GM21786 (cell line): ENCODE data around the gene MIEN1.
"Not testable (repeated sequence)": the region's sequence is repeated elsewhere in the genome, so short reads cannot be mapped to it uniquely, and the experiment has no call there.

Experiments
- ATAC-seq: cut with Tn5 transposase; IDR thresholded peaks from one replicate; pipeline ENCODE4 v1.9.1; 2021; ENCODE audit not compliant: unreplicated experiment

Gene MIEN1

DNA sequence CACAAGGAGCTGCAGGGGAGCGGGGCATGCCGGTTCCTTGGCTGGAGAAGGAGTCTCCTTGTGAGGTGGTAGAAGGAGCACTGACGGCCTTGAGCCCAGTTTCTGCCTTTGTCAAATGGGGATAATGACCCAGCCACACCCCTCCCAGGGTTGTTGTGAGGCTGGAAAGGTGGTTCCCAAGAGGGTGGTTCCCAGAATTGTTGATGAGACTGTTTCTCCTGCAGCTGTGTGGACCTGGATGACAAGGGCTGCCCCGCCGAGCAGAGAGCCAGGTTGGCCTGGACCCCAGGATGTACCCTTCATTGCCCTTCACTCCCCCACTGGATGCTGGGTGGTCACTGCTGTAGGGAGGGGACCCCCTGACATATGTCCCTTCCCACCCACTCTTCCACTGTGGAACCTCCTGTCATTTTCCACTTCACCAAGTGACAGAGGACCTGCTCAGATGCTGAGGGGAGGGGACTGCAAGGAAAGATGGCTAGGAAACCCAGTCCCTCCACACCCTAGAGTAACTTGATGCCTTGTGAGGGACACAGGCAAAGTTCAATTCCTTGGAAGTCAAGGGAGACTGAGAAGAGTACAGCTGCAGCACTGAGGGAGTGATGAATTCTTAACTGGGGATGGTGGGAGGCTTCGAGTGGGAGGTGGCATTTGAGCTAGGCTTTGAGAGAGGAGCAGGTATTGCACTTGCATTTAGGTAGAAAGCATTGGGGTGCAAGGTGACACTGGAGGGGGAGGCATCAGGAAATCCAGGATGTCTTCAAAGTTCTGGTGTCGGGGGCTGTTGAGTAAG is 10.6 kb downstream of the MIEN1 start:
- no peak for ATAC-seq

DNA sequence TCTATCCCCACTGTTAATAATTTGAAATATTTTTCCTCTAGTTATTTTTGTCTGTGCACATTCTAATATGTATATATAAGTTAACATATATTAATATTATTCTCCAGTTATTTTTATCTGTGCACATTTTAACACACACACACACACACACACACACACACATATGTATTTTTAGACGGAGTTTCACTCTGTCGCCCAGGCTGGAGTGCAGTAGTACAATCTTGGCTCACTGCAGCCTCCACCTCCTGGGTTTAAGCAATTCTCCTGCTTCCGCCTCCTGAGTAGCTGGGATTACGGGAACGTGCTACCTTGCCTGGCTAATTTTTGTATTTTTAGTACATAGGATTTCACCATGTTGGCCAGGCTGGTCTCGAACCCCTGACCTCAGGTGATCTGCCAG is 12.7 kb downstream of the MIEN1 start:
- ATAC-seq = no peak

DNA sequence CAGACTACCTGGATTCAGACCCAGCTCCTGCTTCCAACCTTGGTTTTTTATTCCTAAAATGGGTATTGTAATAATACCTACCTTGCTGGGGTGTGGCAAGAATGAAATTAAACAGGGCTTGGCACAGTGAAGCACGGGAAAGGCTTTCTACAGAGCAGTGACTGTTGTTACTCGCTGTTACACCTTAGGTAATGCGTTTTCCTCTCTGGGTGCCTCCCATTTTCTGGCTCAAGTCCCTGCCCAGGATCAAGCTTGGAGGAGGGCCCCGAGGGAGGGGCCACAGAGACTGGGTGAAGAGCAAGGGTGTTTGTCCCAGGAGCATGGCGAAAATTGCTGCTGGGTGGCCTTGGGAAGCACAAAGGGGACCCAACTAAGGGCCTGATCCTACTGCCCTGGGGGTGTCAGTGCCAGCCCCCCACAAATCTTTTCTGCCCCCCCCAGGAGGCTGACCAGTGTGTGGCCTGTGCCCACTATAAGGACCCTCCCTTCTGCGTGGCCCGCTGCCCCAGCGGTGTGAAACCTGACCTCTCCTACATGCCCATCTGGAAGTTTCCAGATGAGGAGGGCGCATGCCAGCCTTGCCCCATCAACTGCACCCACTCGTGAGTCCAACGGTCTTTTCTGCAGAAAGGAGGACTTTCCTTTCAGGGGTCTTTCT is 13.3 kb downstream of the MIEN1 start:
- no peak for ATAC-seq

DNA sequence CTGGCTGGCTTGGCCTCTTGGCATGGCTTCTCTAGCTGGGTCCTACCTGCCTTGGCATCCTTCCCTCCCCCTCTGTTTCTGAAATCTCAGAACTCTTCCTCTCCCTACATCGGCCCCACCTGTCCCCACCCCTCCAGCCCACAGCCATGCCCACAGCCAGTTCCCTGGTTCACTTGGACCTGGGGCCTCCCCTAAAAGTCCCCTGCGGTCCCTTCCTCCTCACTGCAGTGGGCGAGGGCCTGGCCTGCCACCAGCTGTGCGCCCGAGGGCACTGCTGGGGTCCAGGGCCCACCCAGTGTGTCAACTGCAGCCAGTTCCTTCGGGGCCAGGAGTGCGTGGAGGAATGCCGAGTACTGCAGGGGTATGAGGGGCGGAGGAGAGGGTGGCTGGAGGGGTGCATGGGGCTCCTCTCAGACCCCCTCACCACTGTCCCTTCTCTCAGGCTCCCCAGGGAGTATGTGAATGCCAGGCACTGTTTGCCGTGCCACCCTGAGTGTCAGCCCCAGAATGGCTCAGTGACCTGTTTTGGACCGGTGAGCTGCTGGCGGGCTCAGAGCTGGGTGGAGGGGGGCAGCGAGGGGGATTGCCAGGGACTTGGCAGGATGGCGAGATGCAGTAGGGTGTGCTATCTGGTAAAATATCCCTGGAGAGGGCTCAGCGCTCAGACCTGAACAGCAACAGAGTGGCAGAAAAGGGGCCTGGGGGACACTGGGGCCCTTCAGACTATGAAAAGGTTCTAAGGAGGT is 14.1 kb downstream of the MIEN1 start:
- ATAC-seq = no peak

DNA sequence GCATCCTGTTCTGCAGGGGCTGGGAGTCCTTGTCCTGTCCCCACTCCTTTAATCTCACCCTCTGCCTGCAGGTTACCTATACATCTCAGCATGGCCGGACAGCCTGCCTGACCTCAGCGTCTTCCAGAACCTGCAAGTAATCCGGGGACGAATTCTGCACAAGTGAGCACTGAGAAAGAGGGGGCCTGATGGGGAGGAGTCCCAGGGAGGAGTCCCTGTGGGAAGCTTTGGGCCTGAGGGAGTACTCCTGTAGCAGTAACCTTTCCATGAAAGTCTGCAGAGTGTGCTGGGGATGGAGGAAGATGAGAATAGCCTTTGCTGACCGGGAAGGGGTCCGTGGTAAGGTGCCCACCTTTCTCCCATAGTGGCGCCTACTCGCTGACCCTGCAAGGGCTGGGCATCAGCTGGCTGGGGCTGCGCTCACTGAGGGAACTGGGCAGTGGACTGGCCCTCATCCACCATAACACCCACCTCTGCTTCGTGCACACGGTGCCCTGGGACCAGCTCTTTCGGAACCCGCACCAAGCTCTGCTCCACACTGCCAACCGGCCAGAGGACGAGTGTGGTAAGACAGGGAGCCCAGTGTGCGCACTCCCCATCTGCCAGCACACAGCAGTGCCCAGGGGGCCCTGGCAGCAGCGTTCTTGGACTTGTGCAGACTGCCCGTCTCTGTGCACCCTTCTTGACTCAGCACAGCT is 14.8 kb downstream of the MIEN1 start:
- ATAC-seq = no peak

DNA sequence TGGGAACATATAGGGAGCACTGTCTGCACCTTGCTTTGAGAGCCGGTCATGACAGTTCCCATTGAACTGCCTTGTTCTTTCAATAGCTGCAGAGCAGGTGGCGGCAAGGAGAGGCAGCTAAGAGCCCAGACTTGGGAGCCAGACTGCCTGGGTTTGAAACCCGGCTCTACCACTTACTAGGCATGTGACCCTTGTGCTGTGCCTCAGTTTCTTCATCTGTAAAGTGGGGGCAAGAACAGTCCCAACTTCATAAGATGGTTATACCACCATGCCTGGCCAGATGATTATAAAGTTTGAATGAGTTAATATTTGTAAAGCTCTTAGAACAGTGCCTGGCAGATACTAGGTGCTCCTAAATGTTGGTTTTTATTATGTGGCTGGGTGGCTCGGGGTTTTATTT is 16.1 kb downstream of the MIEN1 start:
- no peak for ATAC-seq

DNA sequence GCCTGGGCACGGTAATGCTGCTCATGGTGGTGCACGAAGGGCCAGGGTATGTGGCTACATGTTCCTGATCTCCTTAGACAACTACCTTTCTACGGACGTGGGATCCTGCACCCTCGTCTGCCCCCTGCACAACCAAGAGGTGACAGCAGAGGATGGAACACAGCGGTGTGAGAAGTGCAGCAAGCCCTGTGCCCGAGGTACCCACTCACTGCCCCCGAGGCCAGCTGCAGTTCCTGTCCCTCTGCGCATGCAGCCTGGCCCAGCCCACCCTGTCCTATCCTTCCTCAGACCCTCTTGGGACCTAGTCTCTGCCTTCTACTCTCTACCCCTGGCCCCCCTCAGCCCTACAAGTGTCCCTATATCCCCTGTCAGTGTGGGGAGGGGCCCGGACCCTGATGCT is 18.5 kb downstream of the MIEN1 start:
- ATAC-seq = no peak

DNA sequence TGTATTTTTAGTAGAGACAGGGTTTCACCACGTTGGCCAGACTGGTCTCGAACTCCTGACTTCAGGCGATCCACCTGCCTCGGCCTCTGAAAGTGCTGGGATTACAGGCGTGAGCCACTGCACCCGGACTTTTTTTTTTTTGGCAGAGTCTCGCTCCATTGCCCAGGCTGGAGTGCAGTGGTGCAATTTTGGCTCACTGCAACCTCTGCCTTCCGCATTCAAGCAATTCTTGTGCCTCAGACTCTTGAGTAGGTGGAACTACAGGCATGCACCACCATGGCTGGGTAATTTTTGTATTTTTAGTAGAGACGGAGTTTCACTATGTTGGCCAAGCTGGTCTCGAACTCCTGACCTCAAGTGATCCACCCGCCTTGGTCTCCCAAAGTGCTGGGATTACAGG is 19.3 kb downstream of the MIEN1 start:
- ATAC-seq = not testable (repeated sequence)

DNA sequence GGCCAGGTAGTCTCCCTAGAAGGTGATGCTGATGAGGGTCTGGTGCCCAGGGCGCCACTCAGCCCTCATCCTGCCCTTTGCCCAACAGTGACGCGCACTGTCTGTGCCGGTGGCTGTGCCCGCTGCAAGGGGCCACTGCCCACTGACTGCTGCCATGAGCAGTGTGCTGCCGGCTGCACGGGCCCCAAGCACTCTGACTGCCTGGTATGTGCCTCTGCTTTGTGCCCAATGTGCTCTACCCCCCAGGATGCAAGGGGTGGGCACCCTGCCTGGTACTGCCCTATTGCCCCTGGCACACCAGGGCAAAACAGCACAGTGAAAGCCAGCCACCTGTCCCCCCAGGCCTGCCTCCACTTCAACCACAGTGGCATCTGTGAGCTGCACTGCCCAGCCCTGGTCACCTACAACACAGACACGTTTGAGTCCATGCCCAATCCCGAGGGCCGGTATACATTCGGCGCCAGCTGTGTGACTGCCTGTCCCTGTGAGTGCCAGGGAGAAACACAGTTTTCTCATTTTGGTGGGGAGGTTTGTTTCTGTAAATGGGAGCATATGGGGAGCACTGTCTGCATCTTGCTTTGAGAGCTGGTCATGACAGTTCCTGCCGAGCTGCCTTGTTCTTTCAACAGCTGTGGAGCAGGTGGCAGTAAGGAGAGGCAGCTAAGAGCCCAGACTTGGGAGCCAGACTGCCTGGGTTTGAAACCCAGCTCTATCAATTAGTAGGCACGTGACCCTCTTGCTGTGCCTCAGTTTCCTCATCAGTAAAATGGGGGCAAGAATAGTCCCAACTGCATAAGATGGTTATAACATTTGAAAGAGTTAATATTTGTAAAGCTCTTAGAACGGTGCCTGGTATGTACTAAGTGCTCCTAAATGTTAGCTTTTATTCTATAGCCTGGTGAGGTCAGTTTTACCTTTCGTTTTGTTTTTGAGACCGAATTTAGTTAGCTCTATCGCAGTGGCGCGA is 20.1 kb downstream of the MIEN1 start:
- no peak for ATAC-seq

DNA sequence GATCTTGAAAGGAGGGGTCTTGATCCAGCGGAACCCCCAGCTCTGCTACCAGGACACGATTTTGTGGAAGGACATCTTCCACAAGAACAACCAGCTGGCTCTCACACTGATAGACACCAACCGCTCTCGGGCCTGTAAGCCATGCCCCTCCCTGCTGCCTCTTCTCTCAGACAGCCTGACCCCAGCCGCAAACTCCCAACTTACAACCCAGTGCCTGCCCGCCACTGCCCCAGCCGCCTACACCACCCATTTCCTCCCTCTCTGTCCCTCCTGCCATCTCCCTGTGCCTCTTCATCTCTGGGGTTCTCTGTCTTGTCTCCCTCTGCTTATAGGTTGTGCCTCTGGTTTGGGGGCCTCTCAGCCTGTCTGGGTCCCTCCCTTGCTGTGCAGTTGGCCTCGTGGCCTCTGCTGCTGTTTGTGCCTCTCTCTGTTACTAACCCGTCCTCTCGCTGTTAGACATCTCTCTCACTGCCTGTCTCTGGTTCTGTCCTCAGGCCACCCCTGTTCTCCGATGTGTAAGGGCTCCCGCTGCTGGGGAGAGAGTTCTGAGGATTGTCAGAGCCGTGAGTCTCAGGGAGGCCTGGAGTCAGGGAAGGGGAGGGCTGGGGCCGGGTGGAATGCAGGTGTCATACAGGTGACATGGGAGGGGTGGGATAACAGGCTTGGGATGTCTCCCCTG is 20.9 kb downstream of the MIEN1 start:
- ATAC-seq = no peak

DNA sequence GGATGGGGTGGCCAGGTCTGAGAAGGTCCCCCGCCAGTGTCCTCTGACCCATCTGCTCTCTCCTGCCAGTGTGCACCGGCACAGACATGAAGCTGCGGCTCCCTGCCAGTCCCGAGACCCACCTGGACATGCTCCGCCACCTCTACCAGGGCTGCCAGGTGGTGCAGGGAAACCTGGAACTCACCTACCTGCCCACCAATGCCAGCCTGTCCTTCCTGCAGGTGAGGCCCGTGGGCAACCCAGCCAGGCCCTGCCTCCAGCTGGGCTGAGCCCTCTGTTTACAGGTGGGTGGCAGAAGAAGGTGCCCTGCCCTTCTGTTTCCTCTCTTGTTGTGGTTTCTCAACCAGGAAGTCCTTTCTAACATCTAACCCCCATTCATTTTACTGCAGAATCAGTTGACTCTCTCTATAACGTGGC is 23.4 kb downstream of the MIEN1 start:
- no peak for ATAC-seq

DNA sequence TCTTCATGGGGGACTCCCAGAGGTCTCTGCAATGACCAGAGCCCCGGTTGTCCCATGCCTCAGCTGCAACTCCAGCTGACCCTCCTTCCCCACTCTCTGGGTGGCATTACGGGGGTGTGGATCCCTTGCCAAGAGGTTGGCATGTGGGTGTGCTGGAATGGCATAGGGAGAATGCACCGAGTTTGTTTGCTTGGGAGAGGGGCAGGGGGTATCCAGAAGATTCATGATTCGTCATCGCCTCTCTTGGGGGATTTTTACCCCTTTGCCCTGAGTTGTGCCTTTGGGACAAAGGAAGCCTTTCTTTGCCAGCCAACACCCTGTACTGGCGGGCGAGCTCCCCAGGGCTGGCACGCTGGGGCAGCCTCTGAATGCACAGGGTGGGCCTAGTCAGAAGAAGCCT is 23.9 kb downstream of the MIEN1 start:
- ATAC-seq = no peak

DNA sequence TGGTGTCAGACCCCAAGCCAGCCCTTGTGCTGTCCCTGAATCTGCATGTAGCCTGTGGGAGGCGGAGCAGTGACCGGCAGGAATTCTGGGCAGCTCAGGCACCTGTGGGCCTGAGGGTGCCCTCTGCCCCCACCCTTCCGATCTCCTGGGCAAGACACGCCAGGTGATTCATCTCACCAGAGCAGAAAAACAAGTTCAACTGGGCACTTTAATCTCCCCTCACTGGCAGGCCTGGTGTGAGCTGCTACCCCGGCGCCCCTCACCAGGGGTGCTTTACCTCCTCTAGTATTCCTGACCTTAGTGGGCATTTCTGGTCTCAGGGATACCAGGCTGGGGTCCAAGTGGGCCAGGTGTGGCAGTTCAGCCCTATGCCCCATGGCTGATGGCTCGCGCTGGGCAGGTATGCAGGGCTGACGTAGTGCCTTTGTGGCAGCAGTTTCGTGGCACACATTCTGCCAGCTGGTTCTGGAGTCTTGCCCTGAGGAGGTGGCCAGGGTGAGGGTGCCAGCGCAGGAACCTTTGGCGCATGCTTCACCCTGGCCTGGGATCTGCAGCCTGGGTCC is 24.5 kb downstream of the MIEN1 start:
- ATAC-seq = no peak

DNA sequence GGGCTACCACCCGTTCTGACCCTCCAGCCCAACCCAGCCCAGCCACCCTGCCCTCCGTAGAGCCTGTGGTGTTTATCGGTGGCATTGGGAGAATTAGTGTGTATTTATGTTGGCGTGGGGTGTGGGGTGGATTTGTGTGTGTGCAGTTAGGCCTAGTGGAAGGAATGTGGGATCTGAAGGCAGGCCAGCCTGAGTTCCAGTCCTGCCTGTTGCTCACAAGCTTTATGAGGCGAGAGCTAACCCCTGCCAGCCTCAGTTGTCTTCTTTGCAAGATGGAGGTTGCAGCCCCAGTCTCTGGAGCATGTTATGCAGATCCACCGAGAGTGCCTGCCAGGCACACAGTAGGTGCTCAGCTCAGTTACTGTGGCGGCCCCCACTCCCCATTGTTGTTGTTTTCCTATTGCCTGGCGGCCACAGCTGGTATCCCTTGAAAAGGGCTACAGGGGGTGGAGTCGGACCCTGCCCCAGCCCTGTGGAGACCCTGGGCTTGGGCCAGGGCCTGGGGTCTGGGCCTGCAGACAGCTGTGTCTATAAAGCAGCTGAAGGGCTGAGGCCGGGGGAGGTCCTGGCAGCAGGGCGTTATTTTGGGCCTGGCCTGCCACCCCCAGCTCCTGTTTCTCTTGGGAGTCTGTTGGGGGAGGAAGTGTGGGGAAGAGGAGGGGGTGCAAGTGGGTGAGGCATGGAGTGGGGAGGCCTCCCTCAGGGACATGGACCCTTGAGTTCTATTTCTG is 25.3 kb downstream of the MIEN1 start:
- ATAC-seq = no peak

DNA sequence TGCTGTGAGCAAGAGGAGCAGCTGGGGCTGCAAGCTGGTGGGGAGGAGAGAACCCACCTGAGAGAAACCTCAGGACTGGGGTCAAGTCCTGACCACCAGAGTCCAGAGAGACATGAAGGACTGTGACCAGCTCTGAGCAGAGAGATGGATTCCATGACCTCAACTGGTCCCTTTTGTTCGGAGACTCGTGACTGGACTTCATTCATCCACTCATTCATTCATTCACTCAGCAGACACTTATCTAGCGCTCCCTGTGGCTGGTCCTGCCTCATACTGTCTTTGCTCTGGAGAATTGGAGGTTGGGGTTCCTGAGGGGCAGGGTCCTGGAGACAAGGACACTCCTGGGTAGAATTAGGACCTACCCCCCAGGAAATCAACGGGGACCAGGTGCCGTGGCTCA is 26.4 kb downstream of the MIEN1 start:
- ATAC-seq = no peak

DNA sequence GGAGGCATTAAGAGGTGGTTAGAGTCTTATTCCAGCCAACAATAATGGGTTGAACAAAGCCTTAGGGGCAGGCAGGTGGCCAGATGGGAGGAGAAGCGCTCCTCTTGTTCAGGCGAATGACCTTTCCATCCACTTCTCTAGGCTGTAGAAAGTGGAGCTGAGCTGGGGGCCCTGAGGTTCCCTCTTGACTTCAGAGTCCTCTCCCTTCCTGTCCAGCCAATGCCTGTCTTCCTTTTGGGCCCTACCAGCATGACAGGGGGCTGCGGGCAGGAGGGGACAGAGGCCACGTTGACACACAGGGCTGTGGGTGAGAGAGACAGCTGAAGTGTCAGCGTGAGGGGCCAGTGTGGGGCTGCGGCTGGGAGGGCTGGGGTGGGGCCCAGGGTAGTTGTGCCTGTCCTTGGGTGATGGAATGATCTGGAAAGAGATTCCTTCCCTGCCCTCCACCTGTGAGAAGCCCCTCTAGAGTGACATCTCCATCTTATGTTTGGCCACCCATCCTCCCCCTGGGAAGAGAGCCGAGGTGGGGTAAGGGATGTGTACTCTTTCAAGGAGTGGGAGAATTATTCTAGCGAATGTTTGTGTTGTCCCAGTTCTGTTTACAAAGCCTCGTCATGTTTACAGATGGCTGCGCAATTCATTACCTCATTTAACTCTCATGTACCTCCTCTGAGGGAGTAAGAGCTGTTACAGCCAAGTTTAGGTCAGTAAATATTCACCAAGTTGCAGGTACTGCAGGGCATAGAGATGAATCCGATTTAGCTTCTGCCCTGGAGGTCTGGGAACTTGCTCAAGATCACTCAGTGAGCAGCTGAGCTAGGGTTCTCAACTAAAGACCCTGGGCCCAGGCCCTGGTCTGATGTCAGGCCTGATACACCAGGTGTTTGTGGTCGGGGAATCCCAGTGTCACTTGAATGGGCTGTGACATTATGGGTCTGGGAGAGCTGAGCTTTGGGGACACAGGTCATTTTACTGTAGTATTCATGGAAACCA is 27.1 kb downstream of the MIEN1 start:
- ATAC-seq = no peak

DNA sequence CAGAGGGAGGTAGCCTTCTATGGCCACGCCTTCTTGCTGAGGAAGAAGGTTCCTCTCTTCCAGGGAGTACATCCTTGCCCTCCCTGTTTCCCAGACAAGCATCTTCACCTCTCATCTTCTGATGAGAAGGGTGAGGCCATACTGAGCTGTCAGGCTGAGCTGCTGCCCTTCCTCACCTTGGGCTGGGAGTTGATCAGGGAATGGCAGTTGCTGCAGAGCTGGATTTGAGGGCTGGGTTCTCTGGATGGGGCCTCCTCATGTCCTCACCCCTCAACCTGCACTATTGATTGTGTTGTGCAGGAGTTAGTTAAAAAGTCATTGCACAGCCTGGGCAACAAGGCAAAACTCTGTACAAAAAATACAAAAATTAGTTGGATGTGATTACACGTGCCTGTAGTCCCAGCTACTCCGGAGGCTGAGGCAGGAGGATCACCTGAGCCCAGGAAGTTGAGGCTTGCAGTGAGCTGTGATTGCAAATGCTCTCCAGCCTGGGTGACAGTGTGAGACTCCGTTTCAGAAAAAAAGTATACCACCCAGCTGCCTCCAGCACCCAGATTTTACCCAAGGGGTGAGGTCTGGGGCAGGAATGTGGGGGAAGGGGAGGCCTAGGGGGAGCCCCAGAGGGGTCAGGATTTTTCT is 28.4 kb downstream of the MIEN1 start:
- no peak for ATAC-seq
